GM23338 (cell line): Measurements from ENCODE around the gene LRRC47. TPM values are rescaled to one million over a fixed set of nuclear protein-coding genes. Genes with fewer than 3 reads are reported as not detected.

Source experiments
- ATAC-seq: fragments of 200-7000 bp; cut with Tn5 transposase; 3 replicates; pipeline ENCODE4 v1.9.1; 2020
- DNase-seq: peaks from one replicate; pipeline ENCODE4 v3.0.0-alpha.2; 2015; ENCODE audit warnings: low spot score
- H2AFZ ChIP-seq: fragments of 200-600 bp; sonication (generic); 2 replicates; pipeline ENCODE4 v1.8.0; 2016; ENCODE audit warnings: antibody characterized with exemption, mild to moderate bottlenecking, moderate library complexity
- H3F3A ChIP-seq: fragments of 200-600 bp; sonication (generic); replicated peaks from 2 replicates; pipeline ENCODE4 v1.8.0; 2017; ENCODE audit warnings: antibody characterized with exemption, mixed run types, low read depth
- H3K27ac ChIP-seq: fragments of 200-600 bp; sonication (generic); 2 replicates; pipeline ENCODE4 v1.6.1; 2016; ENCODE audit warnings: low read depth
- H3K27me3 ChIP-seq: fragments of 200-600 bp; sonication (generic); 2 replicates; pipeline ENCODE4 v1.8.0; 2016; ENCODE audit warnings: mild to moderate bottlenecking, mixed run types, moderate library complexity; ENCODE audit not compliant: insufficient read depth
- H3K36me3 ChIP-seq: fragments of 200-600 bp; sonication (generic); 2 replicates; pipeline ENCODE4 v1.8.0; 2016; ENCODE audit warnings: mild to moderate bottlenecking; ENCODE audit not compliant: insufficient read depth
- H3K4me1 ChIP-seq: fragments of 200-600 bp; sonication (generic); 2 replicates; pipeline ENCODE4 v1.8.0; 2016; ENCODE audit warnings: mild to moderate bottlenecking, moderate library complexity; ENCODE audit not compliant: insufficient read depth
- H3K4me2 ChIP-seq: fragments of 200-600 bp; sonication (generic); 2 replicates; pipeline ENCODE4 v1.7.1; 2017; ENCODE audit warnings: mixed run types
- H3K4me3 ChIP-seq: fragments of 200-600 bp; sonication (generic); 2 replicates; pipeline ENCODE4 v1.6.1; 2016; ENCODE audit warnings: mixed run types
- H3K79me2 ChIP-seq: fragments of 200-600 bp; sonication (generic); replicated peaks from 2 replicates; pipeline ENCODE4 v1.8.0; 2017; ENCODE audit warnings: mild to moderate bottlenecking; ENCODE audit not compliant: insufficient read depth
- H3K9me2 ChIP-seq: fragments of 200-600 bp; sonication (generic); 2 replicates; pipeline ENCODE4 v1.8.0; 2017; ENCODE audit not compliant: insufficient read depth
- H4K20me1 ChIP-seq: fragments of 200-600 bp; sonication (generic); replicated peaks from 2 replicates; pipeline ENCODE4 v1.8.0; 2017; ENCODE audit warnings: mild to moderate bottlenecking; ENCODE audit not compliant: insufficient read depth
- H3K27ac Mint-ChIP-seq: 2 replicates; pipeline ENCODE4 v1.8.0; 2020; ENCODE audit warnings: inconsistent platforms, mild to moderate bottlenecking, moderate library complexity, mixed read lengths
- H3K27me3 Mint-ChIP-seq: 3 replicates; pipeline ENCODE4 v1.8.0; 2022; ENCODE audit warnings: low read depth, mild to moderate bottlenecking, moderate library complexity, mixed read lengths, inconsistent platforms; ENCODE audit not compliant: insufficient read depth, poor library complexity
- H3K36me3 Mint-ChIP-seq: 3 replicates; pipeline ENCODE4 v1.8.0; 2021; ENCODE audit warnings: low read depth, mild to moderate bottlenecking, inconsistent platforms, moderate library complexity, mixed read lengths
- H3K4me1 Mint-ChIP-seq: 3 replicates; pipeline ENCODE4 v1.8.0; 2020; ENCODE audit warnings: mild to moderate bottlenecking, inconsistent platforms, mixed read lengths
- H3K4me3 Mint-ChIP-seq: 3 replicates; pipeline ENCODE4 v1.8.0; 2021; ENCODE audit warnings: moderate library complexity, mild to moderate bottlenecking, inconsistent platforms, mixed read lengths
- H3K9me3 Mint-ChIP-seq: 3 replicates; pipeline ENCODE4 v1.8.0; 2020; ENCODE audit warnings: moderate library complexity, mild to moderate bottlenecking, inconsistent platforms, mixed read lengths
- CREB1 ChIP-seq: fragments of 250-450 bp; sonication (Bioruptor Pico); IDR thresholded peaks from 2 replicates; pipeline ENCODE4 v1.5.0; 2020; ENCODE audit warnings: low read depth, mild to moderate bottlenecking, moderate library complexity
- CTCF ChIP-seq, 2 experiments: fragments of 200-600 bp in 1 of 2; sonication (generic) in 1 of 2; conservative IDR thresholded peaks; 2 replicates each; pipeline versions ENCODE4 v1.5.1 to v1.6.1; 2016 to 2017; ENCODE audit warnings: antibody characterized with exemption in 2 of 2, low read depth in 2 of 2, mild to moderate bottlenecking in 2 of 2, moderate library complexity in 1 of 2
- ETS1 ChIP-seq: IDR thresholded peaks from 2 replicates; pipeline ENCODE4 v1.6.1; 2016; ENCODE audit warnings: antibody characterized with exemption
- EZH2 ChIP-seq: fragments of 200-600 bp; sonication (generic); IDR thresholded peaks from one replicate; pipeline ENCODE4 v1.8.0; 2017; ENCODE audit warnings: antibody characterized with exemption, mild to moderate bottlenecking, low read depth; ENCODE audit not compliant: unreplicated experiment
- EZH2phosphoT487 ChIP-seq: fragments of 200-600 bp; sonication (generic); IDR thresholded peaks from one replicate; pipeline ENCODE4 v1.8.1; 2018; ENCODE audit warnings: antibody characterized with exemption; ENCODE audit not compliant: unreplicated experiment
- JUNB ChIP-seq: IDR thresholded peaks from one replicate; pipeline ENCODE4 v1.6.1; 2016; ENCODE audit warnings: antibody characterized with exemption; ENCODE audit not compliant: unreplicated experiment
- NANOG ChIP-seq: IDR thresholded peaks from 2 replicates; pipeline ENCODE4 v1.6.1; 2016; ENCODE audit warnings: antibody characterized with exemption, borderline replicate concordance
- POLR2AphosphoS5 ChIP-seq: IDR thresholded peaks from 2 replicates; pipeline ENCODE4 v1.6.1; 2016; ENCODE audit warnings: antibody characterized with exemption, low read depth
- REST ChIP-seq: IDR thresholded peaks from one replicate; pipeline ENCODE4 v1.6.1; 2018; ENCODE audit warnings: antibody characterized with exemption; ENCODE audit not compliant: unreplicated experiment
- STAT1 ChIP-seq: IDR thresholded peaks from one replicate; pipeline ENCODE4 v1.6.1; 2016; ENCODE audit warnings: antibody characterized with exemption; ENCODE audit not compliant: unreplicated experiment
- ZNF114 ChIP-seq: fragments of 250-450 bp; sonication (Bioruptor Pico); IDR thresholded peaks from 2 replicates; pipeline ENCODE4 v1.5.0; 2020; ENCODE audit warnings: mild to moderate bottlenecking, moderate library complexity
- ZNF331 ChIP-seq: fragments of 250-450 bp; sonication (Bioruptor Pico); IDR thresholded peaks from 2 replicates; pipeline ENCODE4 v1.5.0; 2020; ENCODE audit warnings: low read depth, mild to moderate bottlenecking, moderate library complexity
- ZNF462 ChIP-seq: fragments of 250-450 bp; sonication (Bioruptor Pico); IDR thresholded peaks from 2 replicates; pipeline ENCODE4 v1.5.0; 2020; ENCODE audit warnings: mild to moderate bottlenecking, moderate library complexity
- polyA plus RNA-seq: library from polyadenylated mRNA; unstranded; fragments of >200 nt; fragmentation: Nextera tagmentation; extraction: Ambion mirVana; gene quantifications from 2 replicates; pipeline ENCODE4 v1.2.1, GENCODE V29; 2016
- total RNA-seq: library from RNA; depleted of rRNA; stranded (reverse); fragments of >200 nt; shearing (Covaris generic); gene quantifications from 2 replicates; pipeline ENCODE4 v1.2.3, GENCODE V29; 2014

LRRC47 gene
- total and polyA plus RNA-seq, 2 experiments from 2014 or later = 15.8 to 76.8 TPM

GRCh38 chr1:3762151-3762872, 34.0 kb downstream of the LRRC47 start:
- DNase-seq = no peak
- no peak overlapping the region for H2AFZ ChIP-seq
- no peak overlapping the region for H3K4me3 ChIP-seq
- H3K4me2 ChIP-seq = no peak overlapping the region
- H3K36me3 ChIP-seq = no peaks in the 10 kb centered on the region
- no peaks in the 10 kb centered on the region for H3K9me2 ChIP-seq
- H3K27me3 Mint-ChIP-seq = peaks cover 5% of the 10 kb centered on the region
- TF ChIP-seq ZNF462 (CRISPR knock-in tag) (no peak), STAT1 (no peak), CREB1 (CRISPR knock-in tag) (no peak), POLR2AphosphoS5 (no peak), REST (no peak), NANOG (no peak), JUNB (no peak), ETS1 (no peak), CTCF (conservative IDR thresholded peaks at IDR 0.05; ENCODE audit: low read depth in 2 of 2) (no peak), ZNF331 (no peak), EZH2phosphoT487 (no peak), EZH2 (no peak), ZNF114 (no peak)
- no peak overlapping the region for H3K27ac ChIP-seq
- ATAC-seq = no peak
- no peaks in the 10 kb centered on the region for H3F3A ChIP-seq
- no peaks in the 10 kb centered on the region for H3K27me3 ChIP-seq
- H3K4me1 Mint-ChIP-seq = peaks cover 3% of the 10 kb centered on the region; the same call in 2 of the 3 replicates
- peaks cover 7% of the 10 kb centered on the region; the same call in 2 of the 3 replicates for H3K36me3 Mint-ChIP-seq
- H3K4me3 Mint-ChIP-seq = no peak overlapping the region
- H4K20me1 ChIP-seq = no peaks in the 10 kb centered on the region
- H3K27ac Mint-ChIP-seq = no peak overlapping the region
- peaks cover 17% of the 10 kb centered on the region for H3K9me3 Mint-ChIP-seq
- H3K4me1 ChIP-seq = no peaks in the 10 kb centered on the region
- H3K79me2 ChIP-seq = no peaks in the 10 kb centered on the region
